H1 (cell line): ENCODE data around the gene CALCR.

Experiments used
- BACH1 ChIP-seq: IDR thresholded peaks from 2 replicates; pipeline ENCODE4 v1.6.1; 2012; ENCODE audit warnings: low read length, improper control_type of control experiment
- CHD1 ChIP-seq: IDR thresholded peaks from 2 replicates; pipeline ENCODE4 v1.6.1; 2012; ENCODE audit warnings: low read depth, low read length, improper control_type of control experiment
- CTCF ChIP-seq, 3 experiments: IDR thresholded peaks; 1 replicate in 2 of 3; 2 replicates in 1 of 3; pipeline versions ENCODE4 v1.5.1 to v1.6.1; 2011; ENCODE audit warnings: low read length in 3 of 3, mild to moderate bottlenecking in 3 of 3, inconsistent platforms in 2 of 3, low read depth in 1 of 3, moderate library complexity in 1 of 3; ENCODE audit not compliant: insufficient read depth in 1 of 3; ENCODE audit errors: control extremely low read depth in 1 of 3
- EZH2 ChIP-seq: fragments of 200-600 bp; sonication (generic); IDR thresholded peaks from 2 replicates; pipeline ENCODE4 v1.7.1; 2012; ENCODE audit warnings: low read depth, mild to moderate bottlenecking, moderate library complexity, low read length, inconsistent platforms; ENCODE audit not compliant: severe bottlenecking
- MAX ChIP-seq: IDR thresholded peaks from 2 replicates; pipeline ENCODE4 v1.6.1; 2012; ENCODE audit warnings: inconsistent platforms
- PHF8 ChIP-seq: fragments of 200-600 bp; sonication (generic); conservative IDR thresholded peaks from 2 replicates; pipeline ENCODE4 v1.7.1; 2012; ENCODE audit warnings: low read depth, mild to moderate bottlenecking, inconsistent platforms, low read length, moderate library complexity
- SRF ChIP-seq: IDR thresholded peaks from 2 replicates; pipeline ENCODE4 v1.6.1; 2011; ENCODE audit warnings: mild to moderate bottlenecking, low read depth, low read length, moderate library complexity
- SUZ12 ChIP-seq: fragments of 200-600 bp; sonication (generic); IDR thresholded peaks from 2 replicates; pipeline ENCODE4 v1.6.1; 2012; ENCODE audit warnings: mild to moderate bottlenecking, inconsistent platforms, low read length, moderate library complexity, mixed read lengths
- TAF1 ChIP-seq: IDR thresholded peaks from 2 replicates; pipeline ENCODE4 v1.6.1; 2011; ENCODE audit warnings: mild to moderate bottlenecking, low read depth, low read length
- YY1 ChIP-seq: IDR thresholded peaks from 2 replicates; pipeline ENCODE4 v1.6.1; 2011; ENCODE audit warnings: low read depth, mild to moderate bottlenecking, low read length

DNA sequence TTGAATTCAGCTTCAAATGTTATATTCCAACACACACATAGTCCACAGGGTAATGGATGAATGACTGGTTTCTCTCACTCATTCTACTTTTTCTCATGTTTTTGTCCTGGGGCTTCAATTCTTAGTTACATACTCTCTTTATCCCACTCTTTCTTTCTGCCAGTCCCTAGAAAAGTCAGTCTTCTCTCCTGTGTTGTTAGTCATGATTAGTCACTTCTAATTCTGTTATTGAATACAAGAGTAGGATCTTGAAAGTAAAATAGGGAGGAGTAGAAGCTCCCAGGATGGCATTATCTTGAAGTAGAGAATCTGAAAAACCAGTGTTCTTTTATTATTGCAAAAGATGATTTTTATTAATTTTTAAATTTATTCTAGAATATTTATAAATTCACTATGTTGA is 45.5 kb upstream of the CALCR start:
- TF ChIP-seq EZH2 (no peak), SUZ12 (no peak), CTCF (IDR thresholded peaks at IDR 0.05; ENCODE audit: control extremely low read depth in 1 of 3, insufficient read depth in 1 of 3, low read depth in 1 of 3, low read length in 3 of 3) (no peak), TAF1 (no peak), MAX (no peak), PHF8 (no peak), BACH1 (no peak), CHD1 (no peak), YY1 (no peak), SRF (no peak)
